AG09309 (cell line): Measurements from ENCODE around the gene PTPN6.

Experiments
- DNase-seq: peaks from one replicate; pipeline ENCODE4 v3.0.0-alpha.2; 2010; ENCODE audit warnings: low read depth
- H3K4me3 ChIP-seq: 2 replicates; pipeline ENCODE4 v1.5.1; 2011; ENCODE audit warnings: mild to moderate bottlenecking, low read depth, low read length, moderate library complexity; ENCODE audit not compliant: control insufficient read depth
- TF ChIP-seq, protein P1 (sequence below): IDR thresholded peaks from 2 replicates; pipeline ENCODE4 v1.5.1; 2011; ENCODE audit warnings: mild to moderate bottlenecking, low read depth, low read length, inconsistent platforms; ENCODE audit not compliant: insufficient read depth, control insufficient read depth; ENCODE audit errors: missing control alignments

PTPN6 gene

DNA sequence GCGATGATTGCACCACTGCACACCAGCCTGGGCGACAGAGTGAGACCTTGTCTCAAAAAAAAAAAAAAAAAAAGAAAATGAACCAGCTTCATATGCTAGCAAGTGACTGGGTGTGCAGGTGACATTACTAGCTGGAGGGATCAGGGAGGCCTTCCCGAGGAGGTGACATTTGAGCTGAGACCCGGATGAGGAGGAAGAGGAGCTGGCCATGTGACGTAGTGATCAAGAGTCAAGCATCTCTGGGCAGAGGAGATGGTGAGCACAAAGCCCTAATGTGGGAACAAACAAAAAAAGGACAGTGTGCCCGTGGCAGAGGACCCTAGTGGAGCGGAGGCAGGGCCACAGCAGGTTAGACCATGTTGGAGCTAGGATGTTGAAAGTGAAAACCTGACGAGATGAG lies 3.5 kb upstream of the PTPN6 start:
- DNase-seq = no peak
- TF ChIP-seq, protein P1, sequence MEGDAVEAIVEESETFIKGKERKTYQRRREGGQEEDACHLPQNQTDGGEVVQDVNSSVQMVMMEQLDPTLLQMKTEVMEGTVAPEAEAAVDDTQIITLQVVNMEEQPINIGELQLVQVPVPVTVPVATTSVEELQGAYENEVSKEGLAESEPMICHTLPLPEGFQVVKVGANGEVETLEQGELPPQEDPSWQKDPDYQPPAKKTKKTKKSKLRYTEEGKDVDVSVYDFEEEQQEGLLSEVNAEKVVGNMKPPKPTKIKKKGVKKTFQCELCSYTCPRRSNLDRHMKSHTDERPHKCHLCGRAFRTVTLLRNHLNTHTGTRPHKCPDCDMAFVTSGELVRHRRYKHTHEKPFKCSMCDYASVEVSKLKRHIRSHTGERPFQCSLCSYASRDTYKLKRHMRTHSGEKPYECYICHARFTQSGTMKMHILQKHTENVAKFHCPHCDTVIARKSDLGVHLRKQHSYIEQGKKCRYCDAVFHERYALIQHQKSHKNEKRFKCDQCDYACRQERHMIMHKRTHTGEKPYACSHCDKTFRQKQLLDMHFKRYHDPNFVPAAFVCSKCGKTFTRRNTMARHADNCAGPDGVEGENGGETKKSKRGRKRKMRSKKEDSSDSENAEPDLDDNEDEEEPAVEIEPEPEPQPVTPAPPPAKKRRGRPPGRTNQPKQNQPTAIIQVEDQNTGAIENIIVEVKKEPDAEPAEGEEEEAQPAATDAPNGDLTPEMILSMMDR = no peak
- H3K4me3 ChIP-seq = no peak overlapping the region

DNA sequence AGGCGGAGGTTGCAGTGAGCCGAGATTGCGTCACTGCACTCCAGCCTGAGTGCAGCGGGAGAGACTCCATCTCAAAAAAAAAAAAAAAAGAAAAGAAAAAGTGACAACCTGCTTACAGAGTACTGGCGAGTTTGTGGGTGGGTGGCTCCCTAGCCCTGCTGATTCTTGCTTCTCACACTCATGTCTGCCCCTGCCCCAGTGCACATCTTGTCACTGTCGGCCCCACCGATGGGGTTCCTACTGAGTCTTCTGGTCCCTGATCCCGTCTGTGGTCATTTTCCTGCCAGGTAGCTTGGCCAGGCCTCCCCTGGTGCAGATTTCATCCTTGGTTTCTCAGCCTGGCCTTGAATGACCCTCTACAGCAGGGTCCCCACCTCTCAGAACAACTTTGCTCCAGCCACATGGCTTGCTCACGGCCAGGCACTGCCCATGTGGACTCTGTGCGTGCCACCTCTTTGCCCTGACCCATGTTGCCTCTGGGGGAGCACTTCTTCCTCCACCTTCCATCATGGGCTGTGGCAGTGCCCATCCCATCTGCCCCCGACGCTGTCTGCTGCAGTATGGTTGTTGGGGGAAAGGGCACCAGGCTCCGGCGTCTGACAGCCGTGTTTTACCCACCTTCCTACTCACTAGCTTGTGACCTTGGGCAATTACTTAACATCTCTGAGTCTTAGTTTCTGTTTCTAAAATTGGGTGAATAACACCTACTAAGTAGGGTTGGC lies 2.1 kb upstream of the PTPN6 start:
- no peak overlapping the region for H3K4me3 ChIP-seq
- DNase-seq = no peak
- TF ChIP-seq, protein P1 = no peak

DNA sequence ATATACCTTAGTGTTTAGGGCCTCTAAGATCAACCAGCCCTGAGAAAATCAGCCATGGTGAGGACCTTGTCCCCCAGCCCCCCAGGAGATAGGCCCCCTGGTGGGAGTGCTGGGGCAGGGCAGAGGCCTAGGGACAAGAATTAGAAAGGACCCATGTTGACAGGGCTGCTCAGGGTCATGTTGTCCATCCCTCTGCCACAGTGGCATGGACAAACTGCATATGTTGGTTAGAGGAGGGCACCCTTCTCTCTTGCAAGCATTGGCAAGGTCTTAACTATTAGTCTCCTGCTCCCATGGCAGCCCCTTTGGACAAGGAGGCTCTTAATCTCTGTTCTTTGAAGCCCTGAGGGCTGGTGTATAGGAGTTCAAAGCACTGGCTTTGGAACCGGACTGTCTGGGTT lies 755 bp upstream of the PTPN6 start:
- DNase-seq = no peak
- H3K4me3 ChIP-seq = no peak overlapping the region

DNA sequence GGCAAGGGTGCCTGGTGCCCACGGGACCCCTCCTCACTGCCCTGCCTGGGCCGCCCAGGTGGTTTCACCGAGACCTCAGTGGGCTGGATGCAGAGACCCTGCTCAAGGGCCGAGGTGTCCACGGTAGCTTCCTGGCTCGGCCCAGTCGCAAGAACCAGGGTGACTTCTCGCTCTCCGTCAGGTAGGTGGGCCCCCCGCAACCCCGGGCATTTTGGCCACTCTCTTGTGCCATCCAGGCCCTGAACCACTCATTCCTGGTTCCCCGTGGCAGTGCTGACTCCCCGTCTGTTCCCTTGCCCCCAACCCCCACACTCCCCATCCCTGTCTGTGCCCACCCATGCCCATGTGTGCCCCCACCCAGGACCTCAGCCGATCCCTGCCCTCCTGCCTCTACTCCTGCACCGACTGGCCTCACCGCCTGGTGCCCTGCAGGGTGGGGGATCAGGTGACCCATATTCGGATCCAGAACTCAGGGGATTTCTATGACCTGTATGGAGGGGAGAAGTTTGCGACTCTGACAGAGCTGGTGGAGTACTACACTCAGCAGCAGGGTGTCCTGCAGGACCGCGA lies 480 bp downstream of the PTPN6 start:
- H3K4me3 ChIP-seq = no peak overlapping the region
- TF ChIP-seq, protein P1 = no peak
- no peak for DNase-seq

More for the DNA sequence above, 755 bp upstream of the PTPN6 start:
- TF ChIP-seq, protein P1 = peak; percentile 17

DNA sequence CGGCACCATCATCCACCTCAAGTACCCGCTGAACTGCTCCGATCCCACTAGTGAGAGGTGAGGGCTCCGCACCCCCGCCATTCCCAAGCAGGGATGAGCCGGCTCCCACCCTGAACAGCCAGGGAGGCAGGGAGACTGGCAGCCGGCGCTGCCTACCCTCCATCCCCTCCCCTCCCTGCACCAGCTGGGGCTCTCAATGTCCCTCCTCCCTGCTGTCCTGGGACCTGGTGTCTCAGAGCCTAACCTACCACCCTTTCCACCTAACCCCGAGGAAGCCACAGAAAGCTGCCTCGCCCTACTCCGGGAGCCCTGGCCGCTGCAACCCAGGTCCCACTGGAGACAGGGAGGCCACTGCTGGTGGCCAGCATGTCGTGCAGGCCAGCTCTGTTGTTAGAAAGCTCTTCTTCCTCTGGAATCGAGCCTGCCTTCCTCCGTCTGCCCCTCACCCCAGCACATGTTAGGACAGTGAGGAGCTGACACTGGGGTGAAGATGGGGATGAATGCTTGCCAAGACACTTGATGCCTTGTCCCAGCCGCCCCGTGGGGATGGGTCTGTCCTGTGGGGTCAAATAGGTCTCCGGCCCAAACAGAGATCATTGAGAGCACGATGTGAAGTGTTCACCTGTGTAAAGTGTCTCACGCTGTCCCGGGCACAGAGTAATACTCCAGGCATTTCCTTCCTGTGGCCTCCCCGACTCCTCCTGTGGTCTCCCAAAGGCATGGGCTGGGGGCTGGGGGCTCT lies 1.1 kb downstream of the PTPN6 start:
- no peak for DNase-seq
- H3K4me3 ChIP-seq = no peak overlapping the region
- TF ChIP-seq, protein P1 = no peak

DNA sequence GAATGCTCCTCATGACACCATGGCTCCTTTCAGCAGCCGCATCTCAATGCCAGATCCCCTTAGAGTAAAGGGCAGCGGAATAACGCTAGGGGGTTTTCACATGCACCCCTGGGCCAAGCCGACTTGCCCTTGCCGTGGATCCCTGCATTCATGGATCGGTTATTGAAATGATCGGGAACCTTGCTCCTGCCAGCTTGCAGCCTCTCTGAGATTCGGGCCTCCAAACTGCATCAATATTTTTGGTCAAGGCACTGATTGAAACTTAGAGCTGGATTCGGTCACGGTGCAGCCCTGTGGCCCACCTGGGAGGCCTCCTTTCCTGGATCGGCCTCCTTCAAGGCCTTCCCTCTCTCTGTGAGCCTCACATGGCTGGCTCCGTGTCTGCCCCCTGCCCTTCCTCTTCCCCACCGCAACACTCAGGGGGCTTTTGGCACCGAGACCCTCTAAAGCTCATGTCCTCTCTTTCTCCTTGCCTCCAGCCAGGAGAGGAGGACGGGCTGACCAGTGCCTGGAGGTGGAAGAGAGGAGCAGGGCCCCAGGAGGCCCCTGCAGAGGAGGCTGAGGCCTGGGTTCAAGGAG lies 1.8 kb downstream of the PTPN6 start:
- TF ChIP-seq, protein P1 = no peak
- no peak overlapping the region for H3K4me3 ChIP-seq
- no peak for DNase-seq
